ENCODE data around the gene FRMD4A. TPM values are rescaled to one million over a fixed set of nuclear protein-coding genes. Genes with fewer than 3 reads are reported as not detected.

The FRMD4A gene
- total and polyA plus RNA-seq, 10 of the 15 experiments (the other 5 are each of a cell fraction or from before 2014, with no cell fraction given): 17.8 to 75.2 (median 39.1) TPM

- TF ChIP-seq SMC3 (IDR thresholded peaks at IDR 0.05; ENCODE audit: borderline replicate concordance, low read length) (peak; percentile 29; the same call in 1 of the 2 replicates), E2F8 (IDR thresholded peaks at IDR 0.05; ENCODE audit: low read depth, partially characterized antibody) (no peak), EGR1 (IDR thresholded peaks at IDR 0.05; ENCODE audit: borderline replicate concordance in 1 of 2, low read depth in 2 of 2, low read length in 2 of 2) (no peak), RAD21 (IDR thresholded peaks at IDR 0.05; ENCODE audit: insufficient read depth, low read depth, low read length) (peak; percentile 42), ZBED1 (IDR thresholded peaks at IDR 0.05; ENCODE audit: borderline replicate concordance) (no peak), ELK1 (IDR thresholded peaks at IDR 0.05; ENCODE audit: low read depth, low read length) (no peak), CTCF (IDR thresholded peaks at IDR 0.05 in 2 of 3, conservative IDR thresholded peaks at IDR 0.05 in 1 of 3; ENCODE audit: control insufficient read depth in 2 of 3, extremely low read depth in 1 of 3, insufficient read depth in 1 of 3, low read depth in 3 of 3, low read length in 3 of 3) (peak; percentile 7 to 25 (median 23); a peak in 2 of 6 replicates)
- WGBS (ENCODE audit: insufficient coverage, insufficient replicate concordance, low lambda C conversion rate, missing lambda C conversion rate): 80% methylated on average over 5 of the region's 5 CpGs
- no peak for FAIRE-seq
These were observed 717.2 kb downstream of the FRMD4A start for GRCh38 chr10:13613519-13613918.

More at GRCh38 chr10:13613519-13613918, 717.2 kb downstream of the FRMD4A start:
- no TSS peak for BruUV-seq (replicated peaks)
- Histone ChIP-seq H3K79me2 (ENCODE audit: control insufficient read depth, insufficient read depth, low read length) (no peaks in the 10 kb centered on the region), H4K20me1 (ENCODE audit: control insufficient read depth, insufficient read depth) (no peaks in the 10 kb centered on the region), H2AFZ (ENCODE audit: control insufficient read depth, low read depth, low read length) (no peak overlapping the region), H3K27ac (ENCODE audit: control insufficient read depth, insufficient read depth) (no peak overlapping the region), H3K4me1 (ENCODE audit: control insufficient read depth, insufficient read depth, low read length) (no peaks in the 10 kb centered on the region), H3K9me3 (replicated peaks; ENCODE audit: control insufficient read depth, insufficient read depth, low read length) (no peaks in the 10 kb centered on the region), H3K27me3 (replicated peaks in 1 of 2; ENCODE audit: control insufficient read depth in 2 of 2, insufficient read depth in 2 of 2, low read length in 1 of 2) (no peaks in the 10 kb centered on the region), H3K4me3 (no peak overlapping the region), H3K36me3 (ENCODE audit: control insufficient read depth in 2 of 2, insufficient read depth in 2 of 2, low read length in 1 of 2) (peaks cover 0 to 28% of the 10 kb centered on the region in 2 experiments; a peak in 3 of 4 replicates), H3K9ac (ENCODE audit: control insufficient read depth, insufficient read depth, low read length) (no peak overlapping the region), H3K4me2 (ENCODE audit: control insufficient read depth, insufficient read depth) (no peak overlapping the region)
- ChIA-PET RAD21 (ENCODE audit: unreplicated experiment) (no interaction called here), POLR2A (no interaction called here), CTCF (interaction anchor here (0.6 to 3.7 kb wide), 13 partner anchors 9 to 1349 kb away, joined by 3 to 19 read pairs (median 4); no protein-coding TSS in a partner anchor), SMC1A (ENCODE audit: uncharacterized antibody, unreplicated experiment) (interaction anchor here (0.8 to 1.5 kb wide), 4 partner anchors 8 to 164 kb away, joined by 3 to 5 read pairs (median 4); no protein-coding TSS in a partner anchor)
- peak; percentile 33; the same call in 2 of the 3 replicates for ATAC-seq
- no peak for DNase-seq (ENCODE audit: low read depth, low spot score)
- in situ Hi-C loops (cut with MboI) (no loop called here), intact Hi-C loops (cut with micrococcal nuclease; ENCODE audit: unreplicated experiment) (loop anchor here (1.0 kb wide), 1 partner anchor 165 kb away; no protein-coding TSS in a partner anchor)

All from GM12878 (cell line).